ENCODE results near the gene COL11A2.

COL11A2 gene

DNA sequence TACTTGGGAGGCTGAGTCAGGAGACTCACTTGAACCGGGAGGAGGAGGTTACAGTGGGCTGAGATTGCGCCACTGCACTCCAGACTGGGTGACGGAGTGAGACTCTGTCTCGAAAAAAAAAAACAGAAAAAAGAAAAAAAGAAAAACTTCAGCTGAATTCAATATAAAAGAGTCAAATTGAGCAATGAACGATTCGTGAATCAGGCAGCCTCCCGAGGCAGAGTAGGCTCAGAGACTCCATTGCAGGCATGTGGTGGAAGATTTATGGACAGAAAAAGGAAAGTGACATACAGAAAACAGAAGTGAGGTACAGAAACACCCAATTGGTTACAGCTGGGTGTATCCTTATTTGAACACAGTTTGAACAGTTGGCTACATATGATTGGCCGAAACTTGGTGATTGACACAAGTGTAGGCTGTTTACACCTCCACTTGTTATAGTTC is 60.2 kb downstream of the COL11A2 start:
- intact Hi-C loops (cut with DNase I; ENCODE audit: low total_unique reads), result no loop called here
- H3K4me1 ChIP-seq, result no peaks in the 10 kb centered on the region
- H3K36me3 ChIP-seq, result no peaks in the 10 kb centered on the region
- no peaks in the 10 kb centered on the region for H3K9me3 ChIP-seq
- no peak for DNase-seq
- peaks cover 0 to 6% of the 10 kb centered on the region in 2 donors for H3K27me3 ChIP-seq
- no peak for TF ChIP-seq CTCF (IDR thresholded peaks at IDR 0.05)
- H3K27ac ChIP-seq, result no peak overlapping the region
- no peak overlapping the region for H3K4me3 ChIP-seq

DNA sequence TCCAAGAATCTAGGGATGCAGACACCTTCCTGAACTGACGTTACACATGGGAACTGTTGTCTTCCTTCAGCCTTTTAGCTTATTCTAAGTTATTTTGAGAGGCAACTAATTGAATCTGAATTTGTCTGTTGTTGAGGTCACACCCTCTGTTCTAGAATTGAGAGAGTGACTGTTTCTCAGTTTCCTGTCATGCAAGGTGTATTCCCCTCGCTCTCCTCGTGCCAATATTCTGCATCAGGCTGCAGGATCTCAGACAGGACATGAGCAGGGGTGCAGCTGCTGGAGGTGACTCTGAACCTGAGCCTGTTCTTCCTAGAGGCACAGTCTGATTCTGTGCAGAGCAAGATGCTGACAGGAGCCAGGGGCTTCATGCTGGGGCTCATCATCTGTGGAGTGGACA is 63.9 kb downstream of the COL11A2 start:
- Histone ChIP-seq H3K36me3 (no peaks in the 10 kb centered on the region), H3K9me3 (peaks cover 0 to 8% (median 6%) of the 10 kb centered on the region in 3 donors), H3K4me1 (no peaks in the 10 kb centered on the region), H3K27me3 (peaks cover 0 to 8% of the 10 kb centered on the region in 2 donors), H3K27ac (no peak overlapping the region), H3K4me3 (no peak overlapping the region)
- intact Hi-C loops (cut with DNase I; ENCODE audit: low total_unique reads), result loop anchor here (10.0 kb wide), 1 partner anchor 114 kb away; no protein-coding TSS in a partner anchor
- no peak for DNase-seq
- no peak for TF ChIP-seq CTCF (IDR thresholded peaks at IDR 0.05)

GRCh38 chr6:33126101-33126714 is 66.1 kb downstream of the COL11A2 start:
- H3K4me1 ChIP-seq, result no peaks in the 10 kb centered on the region
- H3K9me3 ChIP-seq, result peaks cover 0 to 8% (median 6%) of the 10 kb centered on the region in 3 donors
- H3K27me3 ChIP-seq, result peaks cover 0 to 21% of the 10 kb centered on the region in 2 donors
- intact Hi-C loops (cut with DNase I; ENCODE audit: low total_unique reads), result loop anchor here (10.0 kb wide), 1 partner anchor 111 kb away; no protein-coding TSS in a partner anchor
- H3K27ac ChIP-seq, result no peak overlapping the region
- DNase-seq, result peak in 1 of 2 donors; percentile 66
- H3K36me3 ChIP-seq, result no peaks in the 10 kb centered on the region
- TF ChIP-seq CTCF (IDR thresholded peaks at IDR 0.05), result peak; percentile 38 to 55
- no peak overlapping the region for H3K4me3 ChIP-seq

GRCh38 chr6:33124947-33125346 is 67.3 kb downstream of the COL11A2 start:
- no peak for DNase-seq
- Histone ChIP-seq H3K27me3 (peaks cover 0 to 23% of the 10 kb centered on the region in 2 donors), H3K27ac (no peak overlapping the region), H3K4me1 (no peaks in the 10 kb centered on the region), H3K36me3 (no peaks in the 10 kb centered on the region), H3K4me3 (no peak overlapping the region), H3K9me3 (peaks cover 0 to 8% (median 6%) of the 10 kb centered on the region in 3 donors)
- intact Hi-C loops (cut with DNase I; ENCODE audit: low total_unique reads), result loop anchor here (10.0 kb wide), 1 partner anchor 110 kb away; no protein-coding TSS in a partner anchor
- no peak for TF ChIP-seq CTCF (IDR thresholded peaks at IDR 0.05)

DNA sequence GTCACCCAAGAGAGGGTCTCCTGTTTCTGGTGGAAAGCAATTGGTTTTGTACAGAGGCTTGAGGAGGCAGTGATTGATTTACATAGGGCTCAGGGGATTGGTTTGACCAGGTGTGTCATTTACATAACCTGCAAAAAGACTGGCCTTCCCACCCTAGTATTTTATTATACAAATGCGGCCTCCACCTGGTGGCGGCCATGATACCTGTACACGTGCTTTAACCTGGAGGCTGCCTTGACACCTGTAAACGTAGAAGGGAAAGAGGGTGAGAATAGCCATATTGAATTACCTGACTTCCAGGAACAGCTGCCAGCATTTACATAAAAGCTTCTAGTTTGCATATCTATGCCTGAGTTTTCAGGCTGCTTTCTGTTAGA is 67.8 kb downstream of the COL11A2 start:
- Histone ChIP-seq H3K4me1 (no peaks in the 10 kb centered on the region), H3K4me3 (no peak overlapping the region), H3K27me3 (peaks cover 0 to 23% of the 10 kb centered on the region in 2 donors), H3K27ac (no peak overlapping the region), H3K36me3 (no peaks in the 10 kb centered on the region), H3K9me3 (peaks cover 0 to 8% (median 6%) of the 10 kb centered on the region in 3 donors)
- no peak for TF ChIP-seq CTCF (IDR thresholded peaks at IDR 0.05)
- intact Hi-C loops (cut with DNase I; ENCODE audit: low total_unique reads), result loop anchor here (10.0 kb wide), 1 partner anchor 110 kb away; no protein-coding TSS in a partner anchor
- no peak for DNase-seq

Data from tibial artery (tissue), 4 donors.